ENCODE results near the gene TTC21A. TPM values are rescaled to one million over a fixed set of nuclear protein-coding genes. Genes with fewer than 3 reads are reported as not detected.

The TTC21A gene
- total and polyA plus RNA-seq, 12 donors: 1.2 to 35.7 (median 5.8) TPM

DNA sequence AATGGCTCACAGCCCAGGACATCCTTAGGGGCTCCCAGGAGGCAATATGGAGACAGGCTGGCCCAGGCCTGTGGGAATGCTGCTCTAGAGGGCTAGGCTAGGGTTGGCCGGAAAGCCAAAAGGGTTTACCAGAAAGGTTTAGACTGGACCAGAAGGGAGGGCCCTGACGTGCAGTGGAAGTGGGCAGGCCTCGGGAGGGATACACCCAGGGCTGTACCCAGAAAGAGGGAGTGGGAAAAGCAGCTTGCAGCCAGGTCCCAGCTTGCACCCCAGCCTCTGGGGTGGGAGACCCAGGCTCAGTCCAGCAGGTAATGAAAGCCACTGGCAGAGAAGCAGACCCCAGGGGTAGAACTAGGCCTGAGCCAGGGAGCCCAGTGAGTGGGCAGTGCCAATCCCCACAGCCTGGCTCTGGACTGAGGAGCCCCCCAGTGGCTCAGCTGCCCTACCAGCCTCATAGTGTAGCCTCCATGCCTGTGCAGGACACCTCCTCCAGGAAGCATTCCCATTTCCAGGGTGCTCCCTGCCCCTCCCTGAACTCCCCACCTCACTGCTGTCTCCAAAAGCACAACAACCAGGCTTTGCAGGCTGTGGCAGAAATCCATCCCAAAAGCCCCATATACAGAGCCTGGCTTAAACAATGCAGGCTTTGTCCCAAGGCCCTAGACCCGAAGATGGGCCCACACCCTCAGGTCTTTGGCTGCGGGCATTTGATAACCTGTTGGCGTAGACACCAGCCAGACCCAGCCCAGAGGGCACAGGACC, 3.5 kb upstream of the TTC21A start:
- H3K9me3 ChIP-seq (replicated peaks in 1 of 3): no peaks in the 10 kb centered on the region
- TF ChIP-seq, protein P1, sequence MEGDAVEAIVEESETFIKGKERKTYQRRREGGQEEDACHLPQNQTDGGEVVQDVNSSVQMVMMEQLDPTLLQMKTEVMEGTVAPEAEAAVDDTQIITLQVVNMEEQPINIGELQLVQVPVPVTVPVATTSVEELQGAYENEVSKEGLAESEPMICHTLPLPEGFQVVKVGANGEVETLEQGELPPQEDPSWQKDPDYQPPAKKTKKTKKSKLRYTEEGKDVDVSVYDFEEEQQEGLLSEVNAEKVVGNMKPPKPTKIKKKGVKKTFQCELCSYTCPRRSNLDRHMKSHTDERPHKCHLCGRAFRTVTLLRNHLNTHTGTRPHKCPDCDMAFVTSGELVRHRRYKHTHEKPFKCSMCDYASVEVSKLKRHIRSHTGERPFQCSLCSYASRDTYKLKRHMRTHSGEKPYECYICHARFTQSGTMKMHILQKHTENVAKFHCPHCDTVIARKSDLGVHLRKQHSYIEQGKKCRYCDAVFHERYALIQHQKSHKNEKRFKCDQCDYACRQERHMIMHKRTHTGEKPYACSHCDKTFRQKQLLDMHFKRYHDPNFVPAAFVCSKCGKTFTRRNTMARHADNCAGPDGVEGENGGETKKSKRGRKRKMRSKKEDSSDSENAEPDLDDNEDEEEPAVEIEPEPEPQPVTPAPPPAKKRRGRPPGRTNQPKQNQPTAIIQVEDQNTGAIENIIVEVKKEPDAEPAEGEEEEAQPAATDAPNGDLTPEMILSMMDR (IDR thresholded peaks at IDR 0.05): no peak
- TF ChIP-seq POLR2A (IDR thresholded peaks at IDR 0.05): no peak
- H3K27me3 ChIP-seq: no peaks in the 10 kb centered on the region
- 86 to 97% (median 91%) methylated on average over 4 to 6 of the region's 6 CpGs for WGBS, 4 donors
- H3K4me3 ChIP-seq: no peak overlapping the region
- H3K36me3 ChIP-seq (replicated peaks in 1 of 2): peaks cover 0 to 19% of the 10 kb centered on the region in 2 donors
- peaks cover 3 to 26% of the 10 kb centered on the region in 2 donors for H3K4me1 ChIP-seq (replicated peaks in 1 of 2)
- peak overlapping the region in 1 of 5 donors; percentile 5 for H3K27ac ChIP-seq
- DNase-seq: peak in 1 of 7 donors; percentile 49
- intact Hi-C loops (cut with DNase I): loop anchor here in 1 of 2 donors (10.0 kb wide), 1 partner anchor 281 kb away; the partner anchor contains the start of gene SLC25A38

DNA sequence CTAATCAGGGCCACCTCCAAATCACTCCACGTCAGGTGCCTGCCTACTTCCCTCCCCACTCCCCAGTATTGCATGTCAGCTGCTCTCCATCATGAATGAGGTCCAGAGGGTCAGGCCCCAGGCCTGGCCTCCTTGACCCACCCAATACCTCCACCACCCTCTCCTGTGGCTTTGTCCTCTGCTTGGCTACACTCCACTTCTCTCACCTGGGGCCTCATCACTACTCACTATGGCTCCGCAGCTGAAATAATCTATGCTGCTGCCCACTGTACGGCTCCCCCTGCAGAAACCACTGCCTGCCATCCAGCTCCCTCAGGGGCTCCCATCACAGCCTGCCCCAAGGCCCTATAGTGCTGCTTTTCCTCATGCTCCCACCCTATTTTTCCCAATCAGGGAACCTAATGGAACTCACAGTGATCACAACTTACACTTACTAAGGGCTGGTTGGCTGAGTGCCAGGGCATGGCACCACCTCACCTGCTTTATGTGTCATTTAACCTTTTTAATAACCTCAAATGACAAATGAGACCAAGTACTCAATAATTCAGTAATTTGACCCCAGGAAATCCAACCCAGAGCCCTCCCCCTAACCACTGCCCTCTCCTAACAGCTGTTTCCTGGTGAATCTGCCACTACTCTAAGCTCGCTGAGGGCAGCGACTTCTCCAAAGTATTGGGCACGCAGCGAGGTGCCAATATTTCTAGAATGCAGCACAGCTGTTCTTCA, 2.4 kb upstream of the TTC21A start:
- H3K36me3 ChIP-seq (replicated peaks in 1 of 2): peaks cover 0 to 8% of the 10 kb centered on the region in 2 donors
- no peaks in the 10 kb centered on the region for H3K9me3 ChIP-seq (replicated peaks in 1 of 3)
- TF ChIP-seq POLR2A (IDR thresholded peaks at IDR 0.05): no peak
- TF ChIP-seq, protein P1 (IDR thresholded peaks at IDR 0.05): no peak
- 84 to 88% (median 86%) methylated on average over 6 to 7 of the region's 7 CpGs for WGBS, 4 donors
- H3K4me3 ChIP-seq: no peak overlapping the region
- intact Hi-C loops (cut with DNase I): loop anchor here in 1 of 2 donors (10.0 kb wide), 1 partner anchor 280 kb away; the partner anchor contains the start of gene SLC25A38
- peaks cover 3 to 26% of the 10 kb centered on the region in 2 donors for H3K4me1 ChIP-seq (replicated peaks in 1 of 2)
- H3K27me3 ChIP-seq: no peaks in the 10 kb centered on the region
- peak in 1 of 7 donors; percentile 57 for DNase-seq
- H3K27ac ChIP-seq: peak overlapping the region in 1 of 5 donors; percentile 33

DNA sequence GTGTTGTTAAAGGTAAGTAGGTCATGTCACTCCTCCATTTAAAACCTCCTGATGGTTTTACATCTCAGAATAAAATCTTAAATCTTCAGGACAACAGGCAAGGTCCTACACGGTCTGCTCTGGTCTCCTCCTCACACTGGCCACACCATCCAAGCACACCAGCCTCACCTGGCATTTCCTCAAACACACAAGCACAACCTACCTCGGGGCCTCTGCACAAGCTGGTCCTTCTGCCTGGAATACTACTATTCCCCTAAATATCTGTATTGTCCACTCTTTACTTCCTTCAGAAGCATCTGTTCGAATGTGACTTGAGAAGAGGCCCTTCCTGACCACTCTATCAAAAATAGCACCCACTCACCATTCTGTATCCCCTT, 1.8 kb upstream of the TTC21A start:
- intact Hi-C loops (cut with DNase I): loop anchor here in 1 of 2 donors (10.0 kb wide), 1 partner anchor 279 kb away; the partner anchor contains the start of gene SLC25A38
- peak overlapping the region in 1 of 5 donors; percentile 33 for H3K27ac ChIP-seq

More for the DNA sequence above, 1.8 kb upstream of the TTC21A start:
- Histone ChIP-seq H3K27me3 (no peaks in the 10 kb centered on the region), H3K4me1 (replicated peaks in 1 of 2) (peaks cover 3 to 26% of the 10 kb centered on the region in 2 donors), H3K4me3 (no peak overlapping the region), H3K36me3 (replicated peaks in 1 of 2) (peaks cover 0 to 2% of the 10 kb centered on the region in 2 donors), H3K9me3 (replicated peaks in 1 of 3) (no peaks in the 10 kb centered on the region)
- 80 to 87% (median 83%) methylated on average over 3 of the region's 3 CpGs for WGBS, 4 donors
- TF ChIP-seq, protein P1 (IDR thresholded peaks at IDR 0.05): no peak
- TF ChIP-seq POLR2A (IDR thresholded peaks at IDR 0.05): no peak
- DNase-seq: peak in 1 of 7 donors; percentile 50

All from adrenal gland (tissue), 12 donors.